Tibial nerve (tissue), 4 donors: Measurements from ENCODE around the gene PRKCE. TPM values are rescaled to one million over a fixed set of nuclear protein-coding genes. Genes with fewer than 3 reads are reported as not detected.
A peak's percentile ranks its signal among the peaks of the same experiment; 100 is the strongest.

ENCODE experiments used
- DNase-seq, 2 donors: peaks; one replicate each; pipeline ENCODE4 v3.0.0-alpha.2; 2019; ENCODE audit warnings: low spot score in 2 of 2
- H3K27ac ChIP-seq, 4 donors: fragments of 200-600 bp; sonication (generic) in 3 of 4; one replicate each; pipeline ENCODE4 v1.5.1; 2017 to 2019; ENCODE audit warnings: mild to moderate bottlenecking in 1 of 4
- H3K27me3 ChIP-seq, 2 donors: fragments of 200-600 bp; sonication (generic) in 1 of 2; one replicate each; pipeline versions ENCODE4 v1.5.1 to v1.6.0; 2017 to 2019
- H3K36me3 ChIP-seq, 3 donors: fragments of 200-600 bp; sonication (generic); one replicate each; pipeline ENCODE4 v1.5.1; 2018 to 2019
- H3K4me1 ChIP-seq, 4 donors: fragments of 200-600 bp; sonication (generic) in 3 of 4; one replicate each; pipeline ENCODE4 v1.5.1; 2017 to 2019
- H3K4me3 ChIP-seq, 4 donors: fragments of 200-600 bp; sonication (generic) in 3 of 4; one replicate each; pipeline ENCODE4 v1.5.1; 2017 to 2019; ENCODE audit warnings: mild to moderate bottlenecking in 1 of 4, moderate library complexity in 1 of 4
- H3K9me3 ChIP-seq, 4 donors: fragments of 200-600 bp; sonication (generic) in 3 of 4; one replicate each; pipeline ENCODE4 v1.5.1; 2017 to 2019
- EP300 ChIP-seq, 2 donors: sonication (generic); formaldehyde crosslinking; IDR thresholded peaks; one replicate each; pipeline ENCODE4 v1.6.1; 2017; ENCODE audit warnings: antibody characterized with exemption in 2 of 2, mild to moderate bottlenecking in 1 of 2
- POLR2A ChIP-seq, 2 donors: fragments of 450-650 bp; IDR thresholded peaks; one replicate each; pipeline ENCODE4 v1.6.1; 2017; ENCODE audit warnings: antibody characterized with exemption in 2 of 2, mild to moderate bottlenecking in 2 of 2, moderate library complexity in 2 of 2
- WGBS, 2 donors: methylation state at CpG; one replicate each; pipeline ENCODE4 v1.1.5; 2018; 5-methylcytosine and 5-hydroxymethylcytosine counted together
- total RNA-seq, 4 donors: library from RNA; depleted of rRNA; stranded (reverse); fragments of >200 nt; gene quantifications; one replicate each; pipeline ENCODE4 v1.1.0, GENCODE V29; 2016
- TF ChIP-seq, protein P1 (sequence below), 5 experiments: fragments of 200-600 bp in 3 of 5; fragments of 450-650 bp in 2 of 5; sonication (generic) in 3 of 5; IDR thresholded peaks; one replicate each; pipeline ENCODE4 v1.5.1; 2016 to 2019; ENCODE audit warnings: antibody characterized with exemption in 5 of 5, mild to moderate bottlenecking in 3 of 5, moderate library complexity in 2 of 5

PRKCE gene
- total RNA-seq, 4 donors from 2014 or later, result 14.4 to 22.4 (median 17.9) TPM

DNA sequence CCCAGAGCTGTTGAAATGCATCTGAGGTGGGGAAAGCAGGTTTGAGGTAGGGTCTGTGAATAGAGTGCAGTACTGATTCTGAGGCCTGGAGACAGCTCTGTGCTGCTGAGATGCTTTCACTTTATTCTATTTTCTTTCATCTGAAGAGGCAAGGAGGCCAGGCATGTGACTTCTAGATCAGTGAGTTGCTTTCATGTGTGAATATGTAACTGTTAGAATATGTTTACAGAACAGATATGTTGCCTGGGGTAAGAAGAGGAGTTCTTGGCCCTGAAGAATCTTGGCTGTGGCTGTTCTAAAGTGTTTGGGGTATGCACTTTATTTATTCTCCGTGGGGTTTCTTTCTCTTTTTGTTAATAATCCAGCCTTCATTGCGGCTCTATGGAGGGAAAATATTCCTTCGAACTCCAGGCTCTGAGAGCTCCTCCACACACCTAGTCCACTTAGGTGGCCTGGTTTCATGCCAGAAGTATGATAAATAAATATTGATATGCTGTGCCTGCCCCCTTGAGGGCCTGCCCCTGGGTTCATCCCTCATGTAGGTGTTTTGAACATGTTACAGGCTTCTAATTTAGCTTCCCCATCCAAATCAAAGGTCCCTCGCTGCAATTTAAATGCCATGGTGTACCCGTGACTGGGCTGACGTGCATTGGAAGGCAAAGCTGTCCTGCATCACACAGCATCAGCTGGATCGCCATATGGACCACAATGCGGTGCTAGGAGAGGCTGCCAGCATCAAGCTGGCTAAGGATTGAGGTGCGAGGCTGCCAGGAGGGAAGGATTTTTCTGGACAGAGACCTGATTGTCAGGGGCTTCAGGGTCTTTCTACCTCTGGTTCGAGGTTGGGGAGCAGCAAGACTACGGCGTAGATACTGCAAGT is 102.9 kb downstream of the PRKCE start:
- Histone ChIP-seq H3K36me3 (no peaks in the 10 kb centered on the region), H3K4me1 (peaks cover 0 to 30% (median 0%) of the 10 kb centered on the region in 4 donors), H3K9me3 (no peaks in the 10 kb centered on the region), H3K27ac (peak overlapping the region in 2 of 4 donors; percentile 28 to 31), H3K27me3 (no peaks in the 10 kb centered on the region), H3K4me3 (no peak overlapping the region)
- WGBS, 2 donors, result 76 to 83% methylated on average over 12 of the region's 12 CpGs
- no peak for DNase-seq
- TF ChIP-seq EP300 (IDR thresholded peaks at IDR 0.05) (no peak), POLR2A (IDR thresholded peaks at IDR 0.05) (no peak)
- TF ChIP-seq, protein P1, sequence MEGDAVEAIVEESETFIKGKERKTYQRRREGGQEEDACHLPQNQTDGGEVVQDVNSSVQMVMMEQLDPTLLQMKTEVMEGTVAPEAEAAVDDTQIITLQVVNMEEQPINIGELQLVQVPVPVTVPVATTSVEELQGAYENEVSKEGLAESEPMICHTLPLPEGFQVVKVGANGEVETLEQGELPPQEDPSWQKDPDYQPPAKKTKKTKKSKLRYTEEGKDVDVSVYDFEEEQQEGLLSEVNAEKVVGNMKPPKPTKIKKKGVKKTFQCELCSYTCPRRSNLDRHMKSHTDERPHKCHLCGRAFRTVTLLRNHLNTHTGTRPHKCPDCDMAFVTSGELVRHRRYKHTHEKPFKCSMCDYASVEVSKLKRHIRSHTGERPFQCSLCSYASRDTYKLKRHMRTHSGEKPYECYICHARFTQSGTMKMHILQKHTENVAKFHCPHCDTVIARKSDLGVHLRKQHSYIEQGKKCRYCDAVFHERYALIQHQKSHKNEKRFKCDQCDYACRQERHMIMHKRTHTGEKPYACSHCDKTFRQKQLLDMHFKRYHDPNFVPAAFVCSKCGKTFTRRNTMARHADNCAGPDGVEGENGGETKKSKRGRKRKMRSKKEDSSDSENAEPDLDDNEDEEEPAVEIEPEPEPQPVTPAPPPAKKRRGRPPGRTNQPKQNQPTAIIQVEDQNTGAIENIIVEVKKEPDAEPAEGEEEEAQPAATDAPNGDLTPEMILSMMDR (IDR thresholded peaks at IDR 0.05), result no peak

DNA sequence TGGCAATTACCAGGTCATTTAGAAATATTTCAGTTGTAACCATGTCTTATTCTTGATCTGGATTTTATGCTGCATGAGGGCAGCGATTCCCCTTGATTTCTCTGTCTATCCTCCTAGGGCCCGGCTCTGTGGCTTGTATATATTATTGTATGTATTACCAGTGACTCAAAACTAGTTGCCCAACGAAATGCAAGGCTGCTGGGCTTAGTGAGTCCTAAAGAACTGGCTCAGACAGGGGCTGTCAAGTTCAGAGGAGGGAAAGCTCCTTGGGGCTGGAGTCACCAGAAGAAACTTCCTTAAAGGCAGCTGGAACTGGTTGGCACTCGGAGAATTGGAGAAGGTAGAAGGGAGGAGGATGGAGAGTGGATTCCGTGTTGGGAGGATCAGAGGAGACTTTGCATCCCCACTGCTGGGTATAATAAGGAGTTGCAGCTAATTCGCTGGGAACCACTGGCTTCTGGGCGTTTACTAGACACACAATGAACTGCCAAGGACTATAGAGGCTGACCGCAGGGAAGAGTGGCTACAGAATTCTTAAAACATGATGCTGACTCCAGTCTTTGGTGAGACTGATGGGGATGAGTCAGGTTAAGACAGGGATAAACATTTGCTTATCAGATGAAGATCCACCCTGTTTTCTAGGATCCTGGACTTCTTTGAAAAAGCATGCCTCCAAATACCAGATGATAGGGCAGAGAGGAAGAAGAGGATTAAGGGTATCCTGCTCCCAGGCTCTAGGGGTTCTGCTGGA is 104.3 kb downstream of the PRKCE start:
- no peaks in the 10 kb centered on the region for H3K9me3 ChIP-seq
- 77 to 81% methylated on average over 8 of the region's 8 CpGs for WGBS, 2 donors
- H3K27ac ChIP-seq, result no peak overlapping the region
- TF ChIP-seq POLR2A (IDR thresholded peaks at IDR 0.05), result no peak
- no peak for TF ChIP-seq EP300 (IDR thresholded peaks at IDR 0.05)
- TF ChIP-seq, protein P1 (IDR thresholded peaks at IDR 0.05), result no peak
- peaks cover 0 to 34% (median 0%) of the 10 kb centered on the region in 4 donors for H3K4me1 ChIP-seq
- no peaks in the 10 kb centered on the region for H3K36me3 ChIP-seq
- no peak overlapping the region for H3K4me3 ChIP-seq
- DNase-seq, result no peak
- H3K27me3 ChIP-seq, result no peaks in the 10 kb centered on the region

DNA sequence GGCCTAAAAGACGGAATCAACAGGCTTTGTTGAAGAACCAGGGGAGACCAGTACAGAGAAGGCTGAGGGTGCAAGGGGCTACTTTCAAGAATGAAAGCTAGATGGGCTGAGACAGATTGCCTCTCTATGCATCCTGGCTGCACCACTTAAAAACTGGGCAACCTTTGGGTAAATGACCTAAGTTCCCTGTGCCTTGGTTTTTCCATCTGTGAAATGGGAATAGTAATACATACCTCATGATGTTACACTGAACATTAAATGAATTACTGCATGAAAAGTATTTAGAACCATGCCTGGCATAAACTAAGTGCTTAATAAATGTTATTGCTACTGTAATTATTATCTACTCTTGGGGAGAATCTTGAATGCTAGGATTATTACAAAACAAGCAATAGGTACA is 106.5 kb downstream of the PRKCE start:
- TF ChIP-seq POLR2A (IDR thresholded peaks at IDR 0.05) (no peak), EP300 (IDR thresholded peaks at IDR 0.05) (no peak)
- TF ChIP-seq, protein P1 (IDR thresholded peaks at IDR 0.05), result no peak
- Histone ChIP-seq H3K9me3 (no peaks in the 10 kb centered on the region), H3K27ac (no peak overlapping the region), H3K4me1 (peaks cover 0 to 34% (median 0%) of the 10 kb centered on the region in 4 donors), H3K27me3 (no peaks in the 10 kb centered on the region), H3K36me3 (no peaks in the 10 kb centered on the region), H3K4me3 (no peak overlapping the region)
- DNase-seq, result no peak
- WGBS, 2 donors, result 85 to 100% methylated on average over 1 of the region's 1 CpG

DNA sequence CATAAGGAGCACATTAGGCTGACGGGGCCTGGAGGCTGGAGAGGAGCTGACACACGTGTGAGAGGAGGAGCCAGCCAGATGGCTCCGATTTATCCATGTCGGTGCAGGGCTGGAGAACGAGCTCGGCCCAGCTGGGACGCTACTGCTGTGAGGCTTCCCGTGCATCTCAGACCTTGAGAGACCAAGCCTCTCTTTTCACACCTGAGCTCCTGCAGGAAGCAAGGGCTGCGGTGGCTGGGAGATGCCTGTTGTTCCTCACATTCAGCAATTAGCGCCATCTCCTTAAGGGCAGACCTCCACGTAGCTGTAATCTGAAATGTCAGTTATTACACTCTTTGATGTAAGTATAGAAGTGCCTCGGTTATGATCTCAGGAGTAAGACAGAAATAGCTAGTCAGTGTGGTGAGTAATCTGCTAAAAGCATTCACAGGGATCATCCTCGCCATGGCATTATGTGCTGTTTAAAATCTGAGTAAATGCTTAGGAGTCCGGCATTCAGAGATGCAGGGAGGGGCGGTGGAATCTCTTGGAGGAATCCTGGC is 107.9 kb downstream of the PRKCE start:
- H3K4me3 ChIP-seq, result no peak overlapping the region
- no peak overlapping the region for H3K27ac ChIP-seq

More for the DNA sequence above, 107.9 kb downstream of the PRKCE start:
- 53 to 56% methylated on average over 15 of the region's 15 CpGs for WGBS, 2 donors
- TF ChIP-seq EP300 (IDR thresholded peaks at IDR 0.05) (no peak), POLR2A (IDR thresholded peaks at IDR 0.05) (no peak)
- TF ChIP-seq, protein P1 (IDR thresholded peaks at IDR 0.05), result no peak
- H3K27me3 ChIP-seq, result no peaks in the 10 kb centered on the region
- no peaks in the 10 kb centered on the region for H3K36me3 ChIP-seq
- H3K9me3 ChIP-seq, result no peaks in the 10 kb centered on the region
- peaks cover 0 to 28% (median 0%) of the 10 kb centered on the region in 4 donors for H3K4me1 ChIP-seq
- no peak for DNase-seq
